22Rv1 (cell line): ENCODE data around the gene TMX4.

Experiments used
- ZFX ChIP-seq: fragments of 450-650 bp; IDR thresholded peaks from 2 replicates; pipeline ENCODE4 v1.6.1; 2017; ENCODE audit warnings: antibody characterized with exemption, borderline replicate concordance
- TF ChIP-seq, protein P1 (sequence below): fragments of 450-650 bp; IDR thresholded peaks from 2 replicates; pipeline ENCODE4 v1.5.1; 2017; ENCODE audit warnings: mild to moderate bottlenecking

DNA sequence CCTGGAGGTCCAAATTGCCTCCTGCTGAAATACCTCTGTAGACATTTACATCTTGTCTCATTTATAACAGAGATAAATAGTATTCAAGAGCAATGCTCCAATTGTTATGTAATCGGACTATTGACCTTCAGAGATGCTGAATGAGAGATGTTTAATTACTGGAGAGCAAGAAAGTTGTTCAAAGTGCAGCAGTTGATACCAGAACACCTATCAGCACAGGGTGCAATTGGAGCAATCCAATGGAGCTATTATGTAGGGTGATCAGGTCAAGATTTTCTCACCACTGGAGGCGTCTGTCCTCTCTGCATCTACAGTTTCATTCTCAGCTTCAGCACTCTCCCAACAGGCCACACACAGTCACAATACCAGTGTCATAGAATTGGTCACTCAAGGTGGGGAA is 19.5 kb upstream of the TMX4 start:
- TF ChIP-seq, protein P1, sequence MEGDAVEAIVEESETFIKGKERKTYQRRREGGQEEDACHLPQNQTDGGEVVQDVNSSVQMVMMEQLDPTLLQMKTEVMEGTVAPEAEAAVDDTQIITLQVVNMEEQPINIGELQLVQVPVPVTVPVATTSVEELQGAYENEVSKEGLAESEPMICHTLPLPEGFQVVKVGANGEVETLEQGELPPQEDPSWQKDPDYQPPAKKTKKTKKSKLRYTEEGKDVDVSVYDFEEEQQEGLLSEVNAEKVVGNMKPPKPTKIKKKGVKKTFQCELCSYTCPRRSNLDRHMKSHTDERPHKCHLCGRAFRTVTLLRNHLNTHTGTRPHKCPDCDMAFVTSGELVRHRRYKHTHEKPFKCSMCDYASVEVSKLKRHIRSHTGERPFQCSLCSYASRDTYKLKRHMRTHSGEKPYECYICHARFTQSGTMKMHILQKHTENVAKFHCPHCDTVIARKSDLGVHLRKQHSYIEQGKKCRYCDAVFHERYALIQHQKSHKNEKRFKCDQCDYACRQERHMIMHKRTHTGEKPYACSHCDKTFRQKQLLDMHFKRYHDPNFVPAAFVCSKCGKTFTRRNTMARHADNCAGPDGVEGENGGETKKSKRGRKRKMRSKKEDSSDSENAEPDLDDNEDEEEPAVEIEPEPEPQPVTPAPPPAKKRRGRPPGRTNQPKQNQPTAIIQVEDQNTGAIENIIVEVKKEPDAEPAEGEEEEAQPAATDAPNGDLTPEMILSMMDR = peak; percentile 9; the same call in 1 of the 2 replicates
- TF ChIP-seq ZFX = no peak
